Left hindlimb (tissue), 1 donor: Measurements from ENCODE around the gene DHRS9.
"Not testable (repeated sequence)": the region's sequence is repeated elsewhere in the genome, so short reads cannot be mapped to it uniquely, and the experiment has no call there.

Source experiments
- DNase-seq: peaks from one replicate; pipeline ENCODE4 v3.0.0-alpha.2; 2018

Gene DHRS9

DNA sequence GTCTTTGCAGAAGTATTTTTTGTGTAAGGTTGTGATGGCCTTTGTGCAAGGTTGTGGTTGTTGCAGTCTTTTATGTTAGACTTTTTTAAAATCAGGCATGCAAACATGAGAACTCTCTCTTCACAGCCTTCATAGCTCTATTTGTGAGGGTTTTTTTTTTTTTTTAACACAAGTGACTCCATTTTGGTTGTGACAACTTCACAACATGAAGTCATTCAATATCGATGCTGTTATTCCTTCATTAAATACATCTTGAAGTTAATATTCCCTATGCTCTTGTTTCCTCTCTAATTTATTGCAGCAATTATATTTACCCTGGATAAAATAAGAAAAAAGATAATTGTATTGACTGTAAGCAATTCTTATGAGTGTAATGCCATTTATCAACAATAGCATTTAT is 35.5 kb downstream of the DHRS9 start:
- no peak for DNase-seq

DNA sequence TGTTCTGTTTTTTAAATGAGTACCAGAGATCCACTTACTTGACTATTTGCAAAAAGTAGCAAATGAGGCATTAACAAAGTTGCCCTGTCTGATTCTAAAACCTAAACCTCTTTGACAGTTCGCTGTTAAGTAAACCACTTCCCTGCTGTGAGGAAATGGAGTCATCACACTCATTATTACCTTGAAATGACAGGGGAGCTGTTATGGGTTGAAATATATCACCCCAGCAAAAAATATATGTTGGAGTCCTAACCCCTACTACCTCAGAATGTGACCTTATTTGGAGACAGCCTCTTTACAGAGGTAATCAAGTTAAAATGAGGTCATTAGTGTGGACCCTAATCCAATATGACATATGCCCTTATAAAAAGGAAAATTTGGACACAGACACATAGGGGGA is 36.1 kb downstream of the DHRS9 start:
- DNase-seq = no peak

DNA sequence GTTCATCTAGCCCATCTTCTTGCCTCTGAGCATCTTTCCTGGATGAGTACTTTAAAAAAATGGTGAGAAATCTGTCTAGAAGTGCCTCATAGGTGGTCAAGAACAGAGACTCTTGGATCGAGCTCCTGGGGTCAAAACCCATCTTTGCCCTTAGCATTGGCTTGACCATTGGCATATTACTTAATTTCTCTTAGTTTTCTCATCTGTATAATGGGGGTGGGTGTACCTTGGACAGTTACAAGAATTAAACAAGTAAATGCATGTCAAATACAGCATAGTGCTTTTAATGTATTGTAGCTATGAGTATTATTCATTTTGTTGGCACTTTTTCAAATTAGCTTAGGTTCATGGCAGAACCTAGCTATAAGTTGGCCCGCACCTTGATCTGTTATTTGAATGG is 36.8 kb downstream of the DHRS9 start:
- DNase-seq = no peak

DNA sequence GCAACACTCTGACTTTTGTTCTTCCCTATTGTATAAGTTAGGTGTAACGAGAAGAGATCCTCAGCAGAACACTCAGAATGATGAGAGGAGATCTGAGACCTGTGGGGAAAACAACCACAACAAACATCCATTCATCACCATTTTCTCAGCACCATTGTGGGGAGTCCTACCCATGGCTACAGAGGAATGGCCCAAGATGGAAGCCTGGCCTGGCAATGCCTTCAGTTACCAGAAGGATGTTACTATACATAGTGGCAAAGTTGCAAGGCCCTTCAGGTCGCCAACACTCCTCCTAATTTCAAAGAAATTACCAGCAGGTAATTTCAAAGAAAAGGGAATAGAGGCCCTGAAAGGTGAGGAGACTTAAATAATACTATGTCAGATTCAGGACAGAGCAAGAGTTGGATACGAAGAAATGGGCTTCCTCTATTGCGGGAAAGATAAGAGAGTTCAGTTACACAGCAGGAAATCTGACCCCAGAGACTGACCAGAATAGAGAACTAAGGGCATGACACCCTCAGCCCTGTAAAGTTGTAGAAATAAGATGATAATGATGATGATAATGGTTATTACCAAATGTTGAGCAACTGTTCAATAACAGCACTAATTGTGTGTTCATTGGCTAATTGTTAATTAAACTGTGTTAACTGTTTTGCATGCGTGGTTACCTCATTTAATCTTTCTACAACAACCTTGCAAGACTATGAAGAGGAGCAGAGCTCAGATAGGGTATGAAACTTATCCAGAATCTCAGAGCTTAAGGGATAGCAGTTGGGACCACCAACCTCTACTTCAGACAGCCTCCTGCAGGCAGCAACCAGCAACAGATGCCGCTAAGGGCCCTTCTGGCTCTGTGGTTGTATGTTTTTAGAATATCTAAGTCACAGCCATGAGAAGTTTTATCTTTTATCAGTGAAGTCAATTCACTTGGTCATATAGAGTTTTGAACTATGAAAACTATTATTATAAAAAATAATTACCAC is 37.5 kb downstream of the DHRS9 start:
- no peak for DNase-seq

DNA sequence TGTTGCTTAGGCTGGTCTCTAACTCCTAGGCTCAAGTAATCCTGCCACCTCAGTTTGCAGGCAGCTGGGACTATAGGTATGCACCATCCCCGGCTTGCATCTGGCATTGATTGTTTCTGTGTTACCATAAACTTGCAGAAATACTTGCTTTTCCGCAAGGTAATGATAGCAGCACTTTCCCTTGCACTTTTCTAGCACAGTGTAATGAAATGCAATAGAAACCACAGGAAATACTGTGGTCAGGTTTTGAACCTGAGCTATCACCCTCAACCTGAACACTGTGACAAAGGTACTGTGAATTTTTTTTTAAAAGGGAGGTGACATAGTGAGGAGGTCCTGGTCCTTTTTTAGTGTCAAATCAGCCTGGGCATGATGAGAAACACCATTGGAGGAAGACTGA is 38.3 kb downstream of the DHRS9 start:
- no peak for DNase-seq

DNA sequence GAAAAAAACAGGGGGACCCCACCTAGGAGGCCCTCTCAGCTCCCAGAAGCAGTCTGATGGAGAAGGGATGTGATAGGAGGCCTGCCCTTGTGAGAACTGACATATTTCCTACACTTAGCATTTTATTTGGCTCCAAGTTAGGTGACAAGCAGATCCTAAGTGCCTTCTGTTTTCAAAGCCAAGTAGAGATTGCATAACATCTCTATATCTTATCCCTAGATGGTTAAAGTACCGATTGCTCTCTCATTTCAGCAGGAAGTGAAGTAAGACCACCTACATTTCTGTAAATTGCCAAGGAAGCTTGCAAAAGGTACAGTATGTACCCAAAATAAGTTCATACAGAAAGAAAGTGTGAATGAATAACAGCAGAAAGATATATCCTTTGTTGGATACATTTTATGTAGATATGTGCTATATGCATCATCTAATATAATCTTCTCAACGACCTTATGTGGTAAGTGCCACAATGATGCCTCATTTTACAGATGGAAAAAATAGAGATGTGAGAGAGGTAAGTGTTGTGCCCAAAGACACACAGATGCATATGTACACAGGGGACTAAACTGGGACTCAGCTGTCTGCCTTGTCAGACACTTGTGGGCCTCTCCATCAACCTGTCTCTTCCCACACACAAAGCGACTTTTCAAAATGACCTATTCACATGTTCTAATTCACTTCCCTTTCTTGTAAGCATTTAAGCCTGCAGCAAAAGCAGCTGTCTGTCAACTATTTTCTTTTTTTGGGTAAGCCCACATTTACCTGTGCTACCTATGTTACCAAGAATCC is 38.9 kb downstream of the DHRS9 start:
- DNase-seq = no peak

DNA sequence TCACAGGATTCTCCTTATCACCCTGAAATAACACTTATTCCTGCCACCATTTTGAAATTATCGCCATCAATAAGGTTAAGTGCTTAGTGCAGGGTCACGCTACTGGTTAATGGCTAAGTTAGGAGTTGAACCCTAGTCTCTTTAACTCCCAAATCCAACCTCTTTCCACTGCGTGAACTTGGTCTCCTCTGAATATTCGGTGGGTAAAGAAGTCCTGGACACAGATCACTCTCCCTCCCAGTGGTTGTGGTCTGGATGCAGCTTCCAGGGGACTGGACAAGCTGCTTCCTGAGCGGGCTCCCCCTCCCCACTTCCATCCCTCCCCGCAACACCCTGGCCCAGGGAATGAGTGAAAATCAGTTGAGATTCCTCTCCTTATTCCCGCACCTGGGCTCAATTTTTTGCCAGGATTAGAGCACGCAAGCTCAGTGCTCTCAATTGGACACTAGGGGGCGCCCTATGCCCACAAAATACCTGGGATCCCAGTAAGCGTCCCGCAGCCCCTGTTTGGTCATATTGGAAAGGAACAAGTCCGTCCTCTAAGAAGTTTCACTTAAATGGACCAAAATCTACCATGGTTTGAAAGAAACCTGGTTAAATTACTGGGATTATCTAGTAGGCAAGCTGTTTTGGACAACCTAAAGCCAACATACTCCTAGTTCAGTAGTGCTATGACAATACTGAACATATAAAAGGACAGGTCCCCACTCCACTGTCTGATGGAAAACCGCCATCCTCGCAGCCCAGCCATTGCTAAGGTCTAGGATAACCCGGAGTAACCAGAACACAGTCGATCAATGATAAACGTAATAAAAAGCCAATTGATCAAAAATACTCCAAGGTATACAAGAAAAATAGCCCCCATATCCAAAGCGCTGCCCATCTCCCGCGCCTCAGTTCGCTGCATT is 40.4 kb downstream of the DHRS9 start:
- peak; percentile 79 for DNase-seq

DNA sequence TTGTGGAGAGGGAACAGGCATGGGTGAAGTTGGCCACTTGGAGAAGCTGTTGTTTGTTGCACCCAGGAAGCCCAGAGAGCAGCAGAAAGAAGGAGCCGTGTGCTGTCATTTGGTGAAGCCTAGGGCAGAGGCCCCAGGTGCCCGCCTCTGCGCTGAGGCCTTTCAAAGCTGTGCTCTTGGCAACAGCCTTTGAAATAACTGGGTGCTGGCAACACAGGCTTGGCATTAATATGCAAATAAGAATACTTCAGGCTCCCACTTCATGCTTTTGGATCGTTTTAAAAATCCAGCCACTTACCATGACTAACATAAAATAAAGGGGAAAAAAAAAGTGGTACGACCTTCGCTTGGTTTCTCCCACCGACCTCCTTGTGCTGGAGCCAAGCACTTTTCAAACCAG is 41.1 kb downstream of the DHRS9 start:
- DNase-seq = no peak

DNA sequence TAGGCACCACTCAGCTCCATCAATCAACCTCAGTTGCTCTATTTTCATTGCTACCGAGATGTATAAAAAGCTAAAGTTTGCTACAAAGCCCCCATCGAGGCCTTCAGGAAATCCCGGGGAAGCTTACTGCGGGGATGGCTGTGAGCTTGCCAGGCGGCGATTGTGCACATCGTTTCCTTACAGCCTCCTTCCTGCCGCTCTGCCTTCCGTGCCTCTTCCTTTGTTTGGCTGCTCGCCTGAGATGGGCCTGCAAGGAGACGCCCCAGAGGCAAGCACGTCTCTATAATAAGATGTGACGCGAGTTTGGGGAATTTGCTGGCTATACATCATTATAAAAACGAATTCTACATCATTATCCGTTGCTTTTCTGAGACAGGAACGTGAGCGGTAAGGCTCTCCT is 41.6 kb downstream of the DHRS9 start:
- DNase-seq = no peak

DNA sequence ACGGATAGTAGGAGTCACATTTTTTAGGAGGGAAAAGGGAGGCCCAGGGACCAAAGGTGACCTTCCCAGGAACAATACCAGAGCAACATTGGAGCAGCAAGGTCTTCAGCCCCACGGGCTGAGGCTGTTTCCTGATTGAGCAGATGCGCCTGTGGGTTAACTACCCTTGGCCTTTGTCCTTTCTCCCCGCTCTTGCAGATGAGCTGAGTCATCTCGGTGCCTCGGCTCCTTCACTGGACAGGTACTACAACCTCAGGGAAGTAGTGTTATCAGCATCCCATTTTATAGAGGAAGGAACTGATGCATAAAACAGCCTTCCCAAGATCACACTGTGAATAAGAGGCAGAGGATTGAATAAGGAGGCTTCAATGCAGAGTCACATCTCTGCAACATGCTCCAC is 43.5 kb downstream of the DHRS9 start:
- DNase-seq = no peak

DNA sequence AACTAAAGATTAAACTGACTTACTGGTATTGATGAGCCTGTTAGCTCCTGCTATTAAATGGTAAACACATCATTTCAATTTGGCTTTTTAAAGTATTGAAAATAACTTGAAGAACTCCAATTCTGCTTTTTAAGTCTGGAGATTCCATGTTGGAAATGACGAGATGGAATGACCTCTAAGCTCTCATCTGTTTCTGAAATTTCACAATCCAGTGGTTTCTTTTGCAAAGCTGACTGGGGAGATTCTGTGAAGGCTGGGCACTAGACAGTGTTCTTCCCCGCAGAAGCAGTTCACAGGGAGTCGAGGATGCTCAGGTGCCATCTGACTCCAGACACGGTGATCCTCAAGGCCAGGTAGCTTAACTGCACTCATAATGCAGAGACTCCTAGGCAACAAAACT is 44.7 kb downstream of the DHRS9 start:
- DNase-seq = no peak

DNA sequence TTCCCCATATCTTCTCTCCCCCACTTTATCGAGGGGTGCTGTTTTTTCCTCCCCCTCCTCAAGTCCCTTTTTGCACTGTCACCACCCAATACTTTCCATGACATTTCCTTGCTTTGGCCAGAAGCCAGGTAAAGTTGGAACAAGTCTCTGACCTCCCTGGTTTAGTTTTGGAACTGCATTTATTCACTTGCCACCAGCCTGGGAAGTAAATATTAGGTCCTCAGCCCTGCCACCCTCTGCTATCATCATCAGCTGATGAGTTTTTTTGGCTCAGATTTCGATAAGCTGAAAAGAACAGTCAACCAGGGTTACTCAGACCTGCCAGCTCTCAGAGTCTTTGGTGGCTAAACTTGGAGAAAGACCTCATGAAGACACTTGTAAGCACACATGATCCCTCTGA is 47.0 kb downstream of the DHRS9 start:
- DNase-seq = no peak

DNA sequence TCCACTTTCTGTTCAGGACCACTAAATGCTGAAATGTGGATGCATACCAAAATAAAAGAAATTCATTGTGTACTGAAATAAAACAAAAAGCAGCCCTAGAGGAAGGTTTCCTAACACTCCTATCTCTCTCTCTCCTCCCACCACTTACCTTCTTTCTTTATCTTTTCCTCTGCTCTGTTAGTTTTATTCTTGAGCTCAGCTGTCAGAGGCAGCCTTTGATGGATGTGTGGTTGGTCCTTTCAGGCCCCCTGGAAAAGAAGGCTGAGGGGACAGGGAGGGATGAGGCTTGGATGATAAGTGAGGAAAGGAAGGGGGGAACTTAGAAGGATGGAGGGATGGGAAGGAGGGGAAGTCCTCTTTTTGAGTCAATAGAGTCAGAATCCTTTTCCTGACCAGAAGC is 47.6 kb downstream of the DHRS9 start:
- no peak for DNase-seq

DNA sequence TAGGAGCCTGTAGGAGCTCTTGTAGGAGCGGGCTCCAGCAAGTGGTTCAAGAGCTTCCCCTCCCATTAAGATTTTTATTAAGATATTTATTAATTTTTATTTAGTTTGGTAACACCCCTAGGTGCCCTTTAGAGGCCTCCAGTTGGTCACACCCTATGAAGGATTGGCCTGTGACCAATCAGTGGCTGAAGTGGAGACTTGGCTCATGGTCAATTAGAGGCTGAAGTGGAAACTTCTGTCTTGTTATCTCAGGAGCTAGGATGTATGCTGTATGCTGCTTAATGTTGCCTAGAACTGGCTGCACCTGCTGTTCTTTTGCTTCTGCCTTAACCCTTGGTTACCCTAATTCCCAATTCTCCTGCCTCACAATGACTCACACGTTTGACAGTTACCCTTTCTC is 48.7 kb downstream of the DHRS9 start:
- no peak for DNase-seq

DNA sequence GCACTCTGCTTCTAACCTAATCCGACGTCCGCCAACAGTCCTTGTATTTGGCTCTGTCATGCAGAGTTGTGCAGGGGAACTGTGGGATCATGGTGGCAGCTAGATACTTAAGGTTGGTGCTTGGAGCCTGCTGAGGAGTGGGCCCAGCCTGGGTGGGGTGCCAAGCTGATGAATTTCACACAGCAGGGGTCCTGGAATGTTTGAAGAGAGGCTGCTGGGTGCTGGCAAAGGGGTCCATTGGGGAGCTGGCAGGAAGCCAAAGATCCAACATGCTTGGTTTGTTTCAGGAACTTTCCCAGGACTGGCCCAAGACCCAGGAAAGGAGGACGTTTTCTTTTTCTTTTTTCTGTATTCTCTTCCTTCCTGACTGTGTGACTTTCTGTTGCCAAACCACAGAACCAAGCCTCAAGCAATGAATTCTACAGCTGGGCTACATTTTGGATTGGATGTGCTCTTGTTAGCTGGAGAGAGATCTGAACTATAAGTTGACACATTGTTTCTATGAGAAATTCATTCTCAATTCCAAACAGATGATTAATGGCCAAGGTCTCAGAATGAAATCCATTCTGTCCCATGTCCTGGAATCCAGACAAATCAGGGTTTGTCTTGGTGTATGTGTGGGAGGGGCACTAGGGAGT is 49.9 kb downstream of the DHRS9 start:
- DNase-seq = no peak

DNA sequence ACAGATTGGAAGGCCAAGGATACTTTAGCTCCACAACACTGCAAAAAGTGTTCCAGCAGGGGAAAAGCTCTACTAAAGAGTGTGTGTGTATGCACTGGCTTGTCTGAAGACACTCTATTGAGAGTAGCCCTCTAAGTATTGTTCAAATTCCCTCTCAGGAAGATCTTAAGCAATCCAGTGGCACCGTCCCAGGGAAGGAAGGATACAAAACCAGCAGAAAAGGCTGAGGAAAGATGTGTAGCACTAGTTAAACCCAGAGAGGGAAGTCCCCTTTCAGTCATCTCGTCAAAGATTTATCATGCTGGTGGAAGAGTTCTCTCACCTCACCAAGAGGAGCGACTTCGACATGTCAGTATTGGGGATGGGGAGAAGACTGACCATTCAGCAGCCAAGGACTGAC is 50.5 kb downstream of the DHRS9 start:
- DNase-seq = no peak

DNA sequence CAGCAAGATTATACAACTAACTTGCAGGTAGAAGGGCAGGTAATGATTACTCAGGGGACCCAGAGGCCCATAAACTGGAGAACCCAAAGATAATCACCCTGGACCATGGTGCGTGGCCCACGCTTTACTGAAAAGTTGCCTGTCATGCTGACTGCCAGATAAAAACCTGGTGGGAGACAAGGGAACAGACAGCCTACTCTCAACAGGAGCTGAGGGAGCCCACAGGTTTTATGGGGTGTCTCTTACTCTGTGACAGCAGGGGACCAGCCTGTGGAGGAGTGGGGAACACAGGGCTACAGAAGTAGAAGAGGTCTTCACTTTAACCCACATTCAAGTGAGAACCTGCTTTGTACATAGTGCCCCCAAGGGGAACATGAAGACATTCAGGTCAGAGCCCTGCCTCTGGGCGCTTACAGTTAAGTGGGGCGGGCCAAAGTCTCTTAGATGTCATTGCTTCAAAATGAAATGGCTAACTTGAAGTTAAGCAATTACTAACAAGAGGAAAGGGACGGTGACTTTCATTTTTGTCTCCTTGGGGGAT is 60.4 kb downstream of the DHRS9 start:
- DNase-seq = no peak

DNA sequence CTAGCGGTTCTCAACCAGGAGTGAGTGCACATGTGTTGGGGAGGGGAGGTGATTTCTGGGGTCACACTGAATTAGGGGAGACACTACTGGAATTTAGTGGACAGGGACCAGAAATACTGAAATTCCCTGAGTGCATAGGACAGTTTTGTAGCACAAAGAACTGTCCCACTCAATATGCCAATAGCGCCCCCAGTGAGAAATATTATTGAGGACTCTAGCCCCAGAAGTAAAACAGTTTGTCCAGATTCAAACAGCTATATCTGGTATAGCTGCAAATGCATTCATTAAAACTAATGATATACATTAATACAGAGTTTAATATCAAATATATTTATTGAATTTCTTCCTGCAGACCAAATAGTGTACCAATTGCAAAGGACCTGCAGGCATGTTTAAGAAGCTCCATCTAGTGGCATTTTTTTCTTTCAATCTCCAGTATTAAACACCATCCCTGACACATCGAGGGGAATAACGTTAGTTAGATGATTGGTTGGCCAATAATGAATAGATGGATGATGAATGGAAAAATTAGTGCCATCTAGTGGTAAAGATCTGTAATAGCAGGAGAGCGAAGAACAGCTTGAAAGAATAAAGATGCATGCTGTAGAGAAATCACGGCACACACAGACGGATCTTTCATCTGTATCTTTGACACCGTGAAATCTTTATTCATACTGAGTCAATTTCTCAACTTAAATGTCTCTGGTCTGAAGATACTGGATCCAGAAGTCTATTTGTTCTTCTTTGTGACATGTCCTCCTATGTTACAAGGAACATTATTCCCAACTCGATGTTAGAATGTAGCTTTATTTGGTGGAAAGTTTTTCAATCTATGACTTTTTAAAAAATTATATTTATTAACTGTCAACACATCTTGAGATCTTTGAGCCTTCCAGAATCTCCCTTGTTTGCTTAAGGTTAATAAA is 62.5 kb downstream of the DHRS9 start:
- DNase-seq = no peak

DNA sequence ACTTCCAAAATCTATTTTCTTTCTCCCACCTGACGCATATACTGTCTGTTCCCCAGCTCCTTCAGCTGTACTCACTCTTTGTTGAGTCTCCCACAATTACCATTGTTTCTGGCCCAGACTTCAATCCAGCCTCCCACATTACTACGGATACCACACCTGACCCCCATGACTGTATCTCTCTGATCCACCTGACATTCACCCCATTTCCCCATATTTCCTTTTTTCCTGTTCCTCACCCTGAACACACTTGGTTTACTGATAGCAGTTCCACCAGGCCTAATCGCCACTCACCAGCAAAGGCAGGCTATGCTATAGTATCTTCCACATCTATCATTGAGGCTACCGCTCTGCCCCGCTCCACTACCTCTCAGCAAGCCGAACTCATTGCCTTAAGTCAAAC is 64.9 kb downstream of the DHRS9 start:
- not testable (repeated sequence) for DNase-seq

DNA sequence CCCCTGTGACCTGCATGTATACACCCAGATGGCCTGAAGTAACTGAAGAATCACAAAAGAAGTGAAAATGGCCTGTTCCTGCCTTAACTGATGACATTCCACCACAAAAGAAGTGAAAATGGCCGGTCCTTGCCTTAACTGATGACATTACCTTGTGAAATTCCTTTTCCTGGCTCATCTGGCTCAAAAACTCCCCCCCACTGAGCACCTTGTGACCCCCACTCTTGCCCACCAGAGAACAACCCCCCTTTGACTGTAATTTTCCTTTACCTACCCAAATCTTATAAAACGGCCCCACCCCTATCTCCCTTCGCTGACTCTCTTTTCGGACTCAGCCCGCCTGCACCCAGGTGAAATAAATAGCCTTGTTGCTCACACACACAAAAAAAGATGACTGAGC is 67.1 kb downstream of the DHRS9 start:
- DNase-seq = not testable (repeated sequence)
